Thymus (tissue), 11 donors: Measurements from ENCODE around the gene TOX3. TPM values are rescaled to one million over a fixed set of nuclear protein-coding genes. Genes with fewer than 3 reads are reported as not detected.

Experiments
- DNase-seq, 9 donors: peaks; one replicate each; pipeline ENCODE4 v3.0.0-alpha.2; 2013; ENCODE audit warnings: low spot score in 9 of 9, low read depth in 6 of 9, missing footprints in 1 of 9
- H3K27ac ChIP-seq, 2 donors: one replicate each; pipeline ENCODE4 v1.5.1; 2013; ENCODE audit warnings: control low read depth in 1 of 2, low read depth in 1 of 2, low read length in 1 of 2, mild to moderate bottlenecking in 1 of 2, moderate library complexity in 1 of 2
- H3K27me3 ChIP-seq, 2 donors: one replicate each; pipeline ENCODE4 v1.5.1; 2013; ENCODE audit warnings: low read length in 1 of 2; ENCODE audit not compliant: control insufficient read depth in 2 of 2, insufficient read depth in 1 of 2
- H3K36me3 ChIP-seq, 2 donors: one replicate each; pipeline ENCODE4 v1.5.1; 2013; ENCODE audit warnings: low read length in 1 of 2, mild to moderate bottlenecking in 1 of 2, moderate library complexity in 1 of 2; ENCODE audit not compliant: control insufficient read depth in 2 of 2, insufficient read depth in 2 of 2
- H3K4me1 ChIP-seq, 2 donors: one replicate each; pipeline ENCODE4 v1.5.1; 2013; ENCODE audit warnings: low read length in 2 of 2; ENCODE audit not compliant: control insufficient read depth in 2 of 2, insufficient read depth in 2 of 2
- H3K4me3 ChIP-seq, 2 donors: one replicate each; pipeline ENCODE4 v1.5.1; 2013; ENCODE audit warnings: low read length in 2 of 2, control low read depth in 1 of 2, mild to moderate bottlenecking in 1 of 2
- H3K9me3 ChIP-seq, 2 donors: one replicate each; pipeline ENCODE4 v1.5.1; 2013; ENCODE audit warnings: low read length in 1 of 2, mild to moderate bottlenecking in 1 of 2; ENCODE audit not compliant: control insufficient read depth in 2 of 2, insufficient read depth in 1 of 2
- whole genome bisulfite sequencing: extraction: QIAGEN DNeasy Blood & Tissue Kit; methylation state at CpG from one replicate; pipeline ENCODE4 v1.1.7; 2013; 5-methylcytosine and 5-hydroxymethylcytosine counted together
- polyA plus RNA-seq: library from polyadenylated mRNA; stranded (reverse); fragments of 200-250 nt; gene quantifications from one replicate; pipeline ENCODE4 v1.2.3, GENCODE V29; 2013
- total RNA-seq: library from RNA; stranded (reverse); fragments of 120-200 nt; gene quantifications from one replicate; pipeline ENCODE4 v1.2.4, GENCODE V29; 2013
- donor health status: healthy.

TOX3 gene
- total and polyA plus RNA-seq, 2 donors, result 0.87 to 0.90 TPM

- Histone ChIP-seq H3K27ac (no peak overlapping the region), H3K4me3 (no peak overlapping the region), H3K36me3 (no peaks in the 10 kb centered on the region), H3K4me1 (no peaks in the 10 kb centered on the region), H3K27me3 (no peaks in the 10 kb centered on the region), H3K9me3 (no peaks in the 10 kb centered on the region)
- DNase-seq, result no peak
- 75% methylated on average over 3 of the region's 3 CpGs for WGBS
Measured at GRCh38 chr16:52411011-52411410, 135.9 kb downstream of the TOX3 start.

- H3K4me1 ChIP-seq, result no peaks in the 10 kb centered on the region
- H3K27ac ChIP-seq, result no peak overlapping the region
- DNase-seq, result no peak
Measured at GRCh38 chr16:52408191-52408845, 138.6 kb downstream of the TOX3 start.

GRCh38 chr16:52407778-52408177, 139.2 kb downstream of the TOX3 start:
- no peaks in the 10 kb centered on the region for H3K27me3 ChIP-seq
- H3K27ac ChIP-seq, result no peak overlapping the region
- H3K4me1 ChIP-seq, result no peaks in the 10 kb centered on the region
- no peak for DNase-seq
- no peak overlapping the region for H3K4me3 ChIP-seq
- no peaks in the 10 kb centered on the region for H3K36me3 ChIP-seq
- 12% methylated on average over 1 of the region's 1 CpG for WGBS
- H3K9me3 ChIP-seq, result no peaks in the 10 kb centered on the region

More at GRCh38 chr16:52408191-52408845, 138.6 kb downstream of the TOX3 start:
- WGBS, result 98% methylated on average over 1 of the region's 1 CpG
- Histone ChIP-seq H3K9me3 (no peaks in the 10 kb centered on the region), H3K27me3 (no peaks in the 10 kb centered on the region), H3K4me3 (no peak overlapping the region), H3K36me3 (no peaks in the 10 kb centered on the region)

- Histone ChIP-seq H3K27me3 (no peaks in the 10 kb centered on the region), H3K4me1 (no peaks in the 10 kb centered on the region), H3K27ac (no peak overlapping the region), H3K9me3 (no peaks in the 10 kb centered on the region), H3K4me3 (no peak overlapping the region), H3K36me3 (no peaks in the 10 kb centered on the region)
- no peak for DNase-seq
- 91% methylated on average over 1 of the region's 1 CpG for WGBS
Measured at GRCh38 chr16:52405441-52405840, 141.5 kb downstream of the TOX3 start.

GRCh38 chr16:52404546-52404945, 142.4 kb downstream of the TOX3 start:
- no peak overlapping the region for H3K27ac ChIP-seq
- H3K9me3 ChIP-seq, result no peaks in the 10 kb centered on the region
- no peaks in the 10 kb centered on the region for H3K27me3 ChIP-seq
- no peak for DNase-seq
- 84% methylated on average over 2 of the region's 2 CpGs for WGBS
- no peaks in the 10 kb centered on the region for H3K36me3 ChIP-seq
- H3K4me3 ChIP-seq, result no peak overlapping the region
- no peaks in the 10 kb centered on the region for H3K4me1 ChIP-seq

GRCh38 chr16:52399116-52399515, 147.8 kb downstream of the TOX3 start:
- H3K9me3 ChIP-seq, result no peaks in the 10 kb centered on the region
- no peak for DNase-seq
- 93% methylated on average over 1 of the region's 1 CpG for whole genome bisulfite sequencing

GRCh38 chr16:52398491-52398960, 148.4 kb downstream of the TOX3 start:
- Histone ChIP-seq H3K9me3 (no peaks in the 10 kb centered on the region), H3K4me1 (no peaks in the 10 kb centered on the region), H3K27me3 (no peaks in the 10 kb centered on the region), H3K27ac (no peak overlapping the region), H3K4me3 (no peak overlapping the region), H3K36me3 (no peaks in the 10 kb centered on the region)
- 58% methylated on average over 3 of the region's 3 CpGs for WGBS
- no peak for DNase-seq

More at GRCh38 chr16:52399116-52399515, 147.8 kb downstream of the TOX3 start:
- no peaks in the 10 kb centered on the region for H3K4me1 ChIP-seq
- H3K27ac ChIP-seq, result no peak overlapping the region
- no peaks in the 10 kb centered on the region for H3K27me3 ChIP-seq
- no peaks in the 10 kb centered on the region for H3K36me3 ChIP-seq
- no peak overlapping the region for H3K4me3 ChIP-seq

GRCh38 chr16:52398021-52398420, 148.9 kb downstream of the TOX3 start:
- 80% methylated on average over 1 of the region's 1 CpG for WGBS
- Histone ChIP-seq H3K4me3 (no peak overlapping the region), H3K36me3 (no peaks in the 10 kb centered on the region), H3K4me1 (no peaks in the 10 kb centered on the region), H3K27me3 (no peaks in the 10 kb centered on the region), H3K9me3 (no peaks in the 10 kb centered on the region), H3K27ac (no peak overlapping the region)
- DNase-seq, result no peak

- no peaks in the 10 kb centered on the region for H3K9me3 ChIP-seq
- no peak for DNase-seq
- H3K27me3 ChIP-seq, result no peaks in the 10 kb centered on the region
- no peaks in the 10 kb centered on the region for H3K4me1 ChIP-seq
- WGBS, result 96% methylated on average over 3 of the region's 3 CpGs
- no peak overlapping the region for H3K4me3 ChIP-seq
- H3K36me3 ChIP-seq, result no peaks in the 10 kb centered on the region
- no peak overlapping the region for H3K27ac ChIP-seq
Measured at GRCh38 chr16:52393448-52393847, 153.5 kb downstream of the TOX3 start.
